B cell (primary cell): Measurements from ENCODE around the gene ST7L. TPM values are rescaled to one million over a fixed set of nuclear protein-coding genes. Genes with fewer than 3 reads are reported as not detected.

Experiments
- ATAC-seq: fragments of 200-7000 bp; cut with Tn5 transposase; one replicate; pipeline ENCODE4 v1.10.0; 2021; ENCODE audit warnings: low read depth, mild to moderate bottlenecking, moderate number of reproducible peaks, moderate library complexity
- CTCF ChIA-PET: fragments of 350-600 bp; sonication (Branson Sonifier 250); formaldehyde crosslinking; loops from one replicate; lab custom pipeline; 2021; ENCODE audit warnings: antibody characterized with exemption, inconsistent platforms; lab: Charles Lee
- POLR2A ChIA-PET: fragments of 350-600 bp; sonication (Branson Sonifier 250); formaldehyde crosslinking; loops from one replicate; lab custom pipeline; 2021; ENCODE audit warnings: antibody characterized with exemption; lab: Charles Lee
- DNase-seq: peaks from one replicate; pipeline ENCODE4 v3.0.0; 2013
- H2AFZ ChIP-seq: 2 replicates; pipeline ENCODE4 v1.6.1; 2012; ENCODE audit warnings: mild to moderate bottlenecking, low read depth, low read length; ENCODE audit not compliant: insufficient read depth, poor library complexity, severe bottlenecking
- H3K27ac ChIP-seq, 2 donors: 1 replicate in 1 of 2; 2 replicates in 1 of 2; pipeline ENCODE4 v1.5.1; 2012 to 2013; ENCODE audit warnings: low read length in 2 of 2, mild to moderate bottlenecking in 2 of 2, moderate library complexity in 1 of 2
- H3K27me3 ChIP-seq, 4 experiments: fragments of 200-600 bp in 1 of 4; sonication (generic) in 1 of 4; replicated peaks in 1 of 4; 1 replicate in 2 of 4; 2 replicates in 2 of 4; pipeline versions ENCODE4 v1.6.1 to v1.7.0; 2013 to 2016; ENCODE audit warnings: low read length in 3 of 4, mild to moderate bottlenecking in 2 of 4, mixed read lengths in 1 of 4, moderate library complexity in 1 of 4; ENCODE audit not compliant: insufficient read depth in 4 of 4, control insufficient read depth in 3 of 4; ENCODE audit errors: control extremely low read depth in 1 of 4
- H3K36me3 ChIP-seq, 2 experiments: replicated peaks in 1 of 2; 1 replicate in 1 of 2; 2 replicates in 1 of 2; pipeline versions ENCODE4 v1.6.1 to v1.7.1; 2013; ENCODE audit warnings: low read length in 1 of 2; ENCODE audit not compliant: insufficient read depth in 2 of 2, control insufficient read depth in 1 of 2; ENCODE audit errors: control extremely low read depth in 1 of 2, extremely low read depth in 1 of 2
- H3K4me1 ChIP-seq, 2 donors: fragments of 200-600 bp in 1 of 2; sonication (generic) in 1 of 2; 1 replicate in 1 of 2; 2 replicates in 1 of 2; pipeline versions ENCODE4 v1.5.1 to v1.6.1; 2013 to 2017; ENCODE audit warnings: low read length in 2 of 2; ENCODE audit not compliant: control insufficient read depth in 2 of 2, insufficient read depth in 2 of 2
- H3K4me2 ChIP-seq: replicated peaks from 2 replicates; pipeline ENCODE3; 2012; ENCODE audit warnings: mild to moderate bottlenecking, low read depth, low read length; ENCODE audit not compliant: poor library complexity, severe bottlenecking
- H3K4me3 ChIP-seq, 5 experiments: fragments of 200-600 bp in 1 of 5; sonication (generic) in 1 of 5; 1 replicate in 3 of 5; 2 replicates in 2 of 5; pipeline versions ENCODE4 v1.5.1 to v1.7.0; 2011 to 2016; ENCODE audit warnings: low read length in 4 of 5, mild to moderate bottlenecking in 4 of 5, low read depth in 2 of 5, control low read depth in 1 of 5, moderate library complexity in 1 of 5; ENCODE audit not compliant: insufficient read depth in 1 of 5; ENCODE audit errors: control extremely low read depth in 1 of 5, extremely low read depth in 1 of 5
- H3K79me2 ChIP-seq: fragments of 200-600 bp; sonication (generic); one replicate; pipeline ENCODE4 v1.6.0; 2016; ENCODE audit warnings: low read length; ENCODE audit not compliant: control insufficient read depth, insufficient read depth
- H3K9ac ChIP-seq: fragments of 200-600 bp; sonication (generic); 2 replicates; pipeline ENCODE4 v1.6.1; 2017; ENCODE audit warnings: mild to moderate bottlenecking, low read length, moderate library complexity
- H3K9me3 ChIP-seq, 3 donors: one replicate each; pipeline versions ENCODE4 v1.6.1 to v1.7.1; 2013; ENCODE audit warnings: low read length in 2 of 3; ENCODE audit not compliant: control insufficient read depth in 2 of 3, insufficient read depth in 1 of 3; ENCODE audit errors: control extremely low read depth in 1 of 3
- H4K20me1 ChIP-seq: 2 replicates; pipeline ENCODE4 v1.6.0; 2012; ENCODE audit warnings: mild to moderate bottlenecking, low read length; ENCODE audit not compliant: insufficient read depth, control insufficient read depth, poor library complexity, severe bottlenecking
- H3K27ac Mint-ChIP-seq: one replicate; pipeline ENCODE4 v1.8.0; 2021; ENCODE audit warnings: mixed read lengths
- H3K27me3 Mint-ChIP-seq: one replicate; pipeline ENCODE4 v1.8.0; 2021; ENCODE audit warnings: mixed read lengths
- H3K4me1 Mint-ChIP-seq: one replicate; pipeline ENCODE4 v1.8.0; 2021; ENCODE audit warnings: mixed read lengths
- H3K4me3 Mint-ChIP-seq: one replicate; pipeline ENCODE4 v1.8.0; 2021; ENCODE audit warnings: mixed read lengths
- H3K9me3 Mint-ChIP-seq: one replicate; pipeline ENCODE4 v1.8.0; 2022; ENCODE audit warnings: mixed read lengths; ENCODE audit not compliant: insufficient read depth
- EZH2 ChIP-seq: IDR thresholded peaks from 2 replicates; pipeline ENCODE4 v1.6.1; 2012; ENCODE audit warnings: borderline replicate concordance, low read depth, mild to moderate bottlenecking, moderate library complexity, low read length; ENCODE audit not compliant: insufficient read depth, poor library complexity, severe bottlenecking
- WGBS: methylation state at CpG from one replicate; pipeline ENCODE4 v1.1.5; 2013; ENCODE audit warnings: missing lambda C conversion rate; ENCODE audit not compliant: insufficient coverage; 5-methylcytosine and 5-hydroxymethylcytosine counted together
- intact Hi-C: fragments of 100-400 bp; cut with micrococcal nuclease; formaldehyde crosslinking; loops from one replicate; pipeline ENCODE4 v1.10.0; 2022
- polyA minus RNA-seq: library from RNA; depleted of rRNA, polyadenylated mRNA; stranded (reverse); fragments of >200 nt; gene quantifications from 2 replicates; pipeline ENCODE4 v1.2.3, GENCODE V29; 2012
- polyA plus RNA-seq: library from polyadenylated mRNA; depleted of rRNA; stranded (reverse); fragments of >200 nt; gene quantifications from 2 replicates; pipeline ENCODE4 v1.2.3, GENCODE V29; 2012
- total RNA-seq, 2 donors: library from RNA; stranded (reverse); fragments of 120-200 nt in 1 of 2; gene quantifications; 1 replicate in 1 of 2; 2 replicates in 1 of 2; pipeline versions ENCODE4 v1.2.3 to v1.2.4, GENCODE V29; 2013 to 2022
- TF ChIP-seq, protein P1 (sequence below): fragments of 200-600 bp; IDR thresholded peaks from one replicate; pipeline ENCODE4 v1.8.0; 2022; ENCODE audit warnings: antibody characterized with exemption, mild to moderate bottlenecking

Gene ST7L, protein sequence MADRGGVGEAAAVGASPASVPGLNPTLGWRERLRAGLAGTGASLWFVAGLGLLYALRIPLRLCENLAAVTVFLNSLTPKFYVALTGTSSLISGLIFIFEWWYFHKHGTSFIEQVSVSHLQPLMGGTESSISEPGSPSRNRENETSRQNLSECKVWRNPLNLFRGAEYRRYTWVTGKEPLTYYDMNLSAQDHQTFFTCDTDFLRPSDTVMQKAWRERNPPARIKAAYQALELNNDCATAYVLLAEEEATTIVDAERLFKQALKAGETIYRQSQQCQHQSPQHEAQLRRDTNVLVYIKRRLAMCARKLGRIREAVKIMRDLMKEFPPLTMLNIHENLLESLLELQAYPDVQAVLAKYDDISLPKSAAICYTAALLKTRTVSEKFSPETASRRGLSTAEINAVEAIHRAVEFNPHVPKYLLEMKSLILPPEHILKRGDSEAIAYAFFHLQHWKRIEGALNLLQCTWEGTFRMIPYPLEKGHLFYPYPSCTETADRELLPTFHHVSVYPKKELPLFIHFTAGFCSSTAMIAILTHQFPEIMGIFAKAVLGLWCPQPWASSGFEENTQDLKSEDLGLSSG
- total RNA-seq (16.4 and 21.9 TPM in 2 replicates), polyA plus RNA-seq (13.1 and 17.4 TPM in 2 replicates), polyA minus RNA-seq (23.9 and 30.0 TPM in 2 replicates)
- 25.4 TPM for total RNA-seq (2013)

DNA sequence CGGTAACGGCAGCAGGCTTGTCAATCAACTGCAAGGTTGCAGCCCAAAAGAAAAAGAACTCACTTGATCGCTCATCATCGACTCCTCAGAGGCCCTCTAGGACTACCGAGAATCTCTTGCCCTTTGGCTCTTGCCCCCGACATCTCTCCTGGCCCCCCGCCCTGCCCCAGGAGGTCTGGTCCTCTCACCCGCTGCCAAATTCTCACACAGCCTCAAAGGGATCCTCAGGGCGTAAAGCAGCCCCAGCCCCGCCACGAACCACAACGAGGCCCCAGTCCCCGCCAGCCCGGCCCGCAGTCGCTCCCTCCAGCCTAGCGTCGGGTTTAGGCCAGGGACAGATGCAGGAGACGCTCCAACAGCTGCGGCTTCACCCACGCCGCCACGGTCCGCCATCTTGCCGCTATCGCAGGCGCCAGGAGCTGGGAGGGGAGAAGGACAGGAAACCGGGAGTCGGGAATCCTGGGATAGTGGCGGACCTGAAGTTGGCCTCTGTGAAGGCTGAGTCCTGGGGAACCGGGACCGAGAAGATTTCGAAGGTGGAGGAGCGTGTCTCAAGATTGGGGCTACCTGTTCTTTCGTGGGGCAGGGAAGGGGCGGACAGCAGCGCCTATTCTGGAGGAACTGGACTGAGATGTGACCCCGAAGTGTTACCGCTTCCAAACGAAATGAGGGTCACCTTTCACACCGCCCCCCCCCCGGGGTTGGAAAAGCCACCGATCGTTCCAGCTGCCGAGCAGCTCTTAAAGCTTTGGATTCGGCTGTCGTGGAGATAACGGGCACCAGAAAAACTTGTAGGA, at the start of gene ST7L:
TSS of gene ST7L (minus strand) at position 421 of the 797 bp plus-strand sequence. CDS start at position 393, 28 bp downstream.
- H3K27me3 ChIP-seq = no peaks in the 10 kb centered on the region
- no peaks in the 10 kb centered on the region for H3K36me3 ChIP-seq
- H3K4me1 ChIP-seq = peaks cover 32 to 35% of the 10 kb centered on the region in 2 donors
- peak within 1 kb of the TSS; percentile 80 for H2AFZ ChIP-seq
- H3K9ac ChIP-seq = peak within 1 kb of the TSS; percentile 98
- peak within 1 kb of the TSS; percentile 94 to 99 for H3K27ac ChIP-seq
- peak within 1 kb of the TSS; percentile 97 for H3K4me3 Mint-ChIP-seq
- ATAC-seq = peak; percentile 24
- H3K27ac Mint-ChIP-seq = peak within 1 kb of the TSS; percentile 99
- TF ChIP-seq, protein P1, sequence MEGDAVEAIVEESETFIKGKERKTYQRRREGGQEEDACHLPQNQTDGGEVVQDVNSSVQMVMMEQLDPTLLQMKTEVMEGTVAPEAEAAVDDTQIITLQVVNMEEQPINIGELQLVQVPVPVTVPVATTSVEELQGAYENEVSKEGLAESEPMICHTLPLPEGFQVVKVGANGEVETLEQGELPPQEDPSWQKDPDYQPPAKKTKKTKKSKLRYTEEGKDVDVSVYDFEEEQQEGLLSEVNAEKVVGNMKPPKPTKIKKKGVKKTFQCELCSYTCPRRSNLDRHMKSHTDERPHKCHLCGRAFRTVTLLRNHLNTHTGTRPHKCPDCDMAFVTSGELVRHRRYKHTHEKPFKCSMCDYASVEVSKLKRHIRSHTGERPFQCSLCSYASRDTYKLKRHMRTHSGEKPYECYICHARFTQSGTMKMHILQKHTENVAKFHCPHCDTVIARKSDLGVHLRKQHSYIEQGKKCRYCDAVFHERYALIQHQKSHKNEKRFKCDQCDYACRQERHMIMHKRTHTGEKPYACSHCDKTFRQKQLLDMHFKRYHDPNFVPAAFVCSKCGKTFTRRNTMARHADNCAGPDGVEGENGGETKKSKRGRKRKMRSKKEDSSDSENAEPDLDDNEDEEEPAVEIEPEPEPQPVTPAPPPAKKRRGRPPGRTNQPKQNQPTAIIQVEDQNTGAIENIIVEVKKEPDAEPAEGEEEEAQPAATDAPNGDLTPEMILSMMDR = no peak
- TF ChIP-seq EZH2 = no peak
- no peaks in the 10 kb centered on the region for H3K27me3 Mint-ChIP-seq
- intact Hi-C loops = loop anchor here (2.0 to 10.0 kb wide), 7 partner anchors 88 to 1136 kb away; partner anchors contain the start of genes LRIG2, PHTF1, PPM1J and RHOC
- H3K9me3 Mint-ChIP-seq = no peaks in the 10 kb centered on the region
- no peaks in the 10 kb centered on the region for H3K9me3 ChIP-seq
- ChIA-PET POLR2A (interaction anchor here (0.6 to 1.9 kb wide), 6 partner anchors 24 to 458 kb away, joined by 3 to 7 read pairs (median 4); partner anchors contain the start of genes MOV10 and PPM1J), CTCF (interaction anchor here (0.6 to 2.8 kb wide), 6 partner anchors 30 to 228 kb away, joined by 4 to 10 read pairs (median 9); partner anchors contain the start of genes MOV10, PPM1J and RHOC)
- peak within 1 kb of the TSS; percentile 87 for H3K4me2 ChIP-seq
- DNase-seq = peak; percentile 84
- H3K4me1 Mint-ChIP-seq = peaks cover 38% of the 10 kb centered on the region
- H3K79me2 ChIP-seq = peaks cover 67% of the 10 kb centered on the region
- under 1% methylated on average over 46 of the region's 48 CpGs for WGBS
- peaks cover 13% of the 10 kb centered on the region for H4K20me1 ChIP-seq
- H3K4me3 ChIP-seq = peak within 1 kb of the TSS; percentile 69 to 97 (median 91)
